ENCODE data around the gene WDR49.

GRCh38 chr3:167507954-167508353, 145.8 kb downstream of the WDR49 start:
- TF ChIP-seq EZH2 (IDR thresholded peaks at IDR 0.05; ENCODE audit: borderline replicate concordance, low read length) (no peak), CTCF (IDR thresholded peaks at IDR 0.05; ENCODE audit: low read length) (no peak)
